Activated T-cell treated with anti-CD3 and anti-CD28 coated beads, Interleukin-2, amount 50 U/mL, for 4 hours (primary cell): Measurements from ENCODE around the gene PCBP3. TPM values are rescaled to one million over a fixed set of nuclear protein-coding genes. Genes with fewer than 3 reads are reported as not detected.

ENCODE experiments used
- ATAC-seq, 2 donors: fragments of 200-7000 bp; cut with Tn5 transposase; one replicate each; pipeline ENCODE4 v1.10.0; 2021
- DNase-seq: peaks from one replicate; pipeline ENCODE4 v3.0.0-alpha.2; 2020
- H3K27me3 Mint-ChIP-seq: one replicate; pipeline ENCODE4 v1.8.0; 2021; ENCODE audit warnings: low read depth, mixed read lengths
- H3K36me3 Mint-ChIP-seq: one replicate; pipeline ENCODE4 v1.8.0; 2022; ENCODE audit warnings: mixed read lengths; ENCODE audit not compliant: insufficient read depth
- H3K4me1 Mint-ChIP-seq: one replicate; pipeline ENCODE4 v1.8.0; 2021; ENCODE audit warnings: low read depth, mixed read lengths
- H3K4me3 Mint-ChIP-seq: one replicate; pipeline ENCODE4 v1.8.0; 2021; ENCODE audit warnings: mild to moderate bottlenecking, moderate library complexity, mixed read lengths
- H3K9me3 Mint-ChIP-seq: one replicate; pipeline ENCODE4 v1.8.0; 2021; ENCODE audit warnings: mixed read lengths
- total RNA-seq, 3 donors: library from RNA; stranded (reverse); gene quantifications; one replicate each; pipeline ENCODE4 v1.2.1, GENCODE V29; 2021

The PCBP3 gene
- total RNA-seq, 3 donors from 2014 or later: 2.7 to 5.7 (median 4.8) TPM

GRCh38 chr21:45788637-45789506 lies 145.3 kb downstream of the PCBP3 start:
- no peak for DNase-seq
- H3K9me3 Mint-ChIP-seq: no peaks in the 10 kb centered on the region
- ATAC-seq: peak in 1 of 2 donors; percentile 23

GRCh38 chr21:45790427-45790826 lies 146.9 kb downstream of the PCBP3 start:
- Mint-ChIP-seq H3K4me1 (no peaks in the 10 kb centered on the region), H3K36me3 (peaks cover 3% of the 10 kb centered on the region), H3K9me3 (no peaks in the 10 kb centered on the region), H3K4me3 (no peak overlapping the region), H3K27me3 (peaks cover 5% of the 10 kb centered on the region)
- ATAC-seq (no peak), DNase-seq (no peak)

More at GRCh38 chr21:45788637-45789506, 145.3 kb downstream of the PCBP3 start:
- H3K4me3 Mint-ChIP-seq: no peak overlapping the region
- H3K36me3 Mint-ChIP-seq: peaks cover 3% of the 10 kb centered on the region
- H3K4me1 Mint-ChIP-seq: no peaks in the 10 kb centered on the region
- H3K27me3 Mint-ChIP-seq: peaks cover 5% of the 10 kb centered on the region

GRCh38 chr21:45791562-45792418 lies 148.3 kb downstream of the PCBP3 start:
- H3K4me3 Mint-ChIP-seq: no peak overlapping the region
- DNase-seq (no peak), ATAC-seq (no peak)
- no peaks in the 10 kb centered on the region for H3K9me3 Mint-ChIP-seq
- peaks cover 5% of the 10 kb centered on the region for H3K27me3 Mint-ChIP-seq
- H3K36me3 Mint-ChIP-seq: peaks cover 3% of the 10 kb centered on the region
- no peaks in the 10 kb centered on the region for H3K4me1 Mint-ChIP-seq

GRCh38 chr21:45792682-45793383 lies 149.3 kb downstream of the PCBP3 start:
- peaks cover 3% of the 10 kb centered on the region for H3K36me3 Mint-ChIP-seq

GRCh38 chr21:45794027-45794426 lies 150.5 kb downstream of the PCBP3 start:
- Mint-ChIP-seq H3K4me1 (no peaks in the 10 kb centered on the region), H3K27me3 (peaks cover 2% of the 10 kb centered on the region), H3K4me3 (no peak overlapping the region), H3K9me3 (no peaks in the 10 kb centered on the region), H3K36me3 (peaks cover 3% of the 10 kb centered on the region)
- ATAC-seq (no peak), DNase-seq (no peak)

More at GRCh38 chr21:45792682-45793383, 149.3 kb downstream of the PCBP3 start:
- Mint-ChIP-seq H3K27me3 (peaks cover 2% of the 10 kb centered on the region), H3K9me3 (no peaks in the 10 kb centered on the region), H3K4me1 (no peaks in the 10 kb centered on the region), H3K4me3 (no peak overlapping the region)
- DNase-seq (no peak), ATAC-seq (no peak)

GRCh38 chr21:45796003-45796402 lies 152.5 kb downstream of the PCBP3 start:
- Mint-ChIP-seq H3K4me3 (no peak overlapping the region), H3K9me3 (no peaks in the 10 kb centered on the region), H3K27me3 (no peaks in the 10 kb centered on the region), H3K4me1 (no peaks in the 10 kb centered on the region), H3K36me3 (no peaks in the 10 kb centered on the region)
- no peak for DNase-seq
- ATAC-seq: no peak

GRCh38 chr21:45797338-45797737 lies 153.8 kb downstream of the PCBP3 start:
- ATAC-seq: no peak
- no peaks in the 10 kb centered on the region for H3K36me3 Mint-ChIP-seq
- H3K9me3 Mint-ChIP-seq: no peaks in the 10 kb centered on the region
- H3K27me3 Mint-ChIP-seq: no peaks in the 10 kb centered on the region
- no peak overlapping the region for H3K4me3 Mint-ChIP-seq
- H3K4me1 Mint-ChIP-seq: no peaks in the 10 kb centered on the region
- no peak for DNase-seq

- H3K27me3 Mint-ChIP-seq: no peaks in the 10 kb centered on the region
- no peaks in the 10 kb centered on the region for H3K36me3 Mint-ChIP-seq
- no peaks in the 10 kb centered on the region for H3K9me3 Mint-ChIP-seq
- no peak for DNase-seq
- H3K4me1 Mint-ChIP-seq: no peaks in the 10 kb centered on the region
- no peak for ATAC-seq
- H3K4me3 Mint-ChIP-seq: no peak overlapping the region
Measured at GRCh38 chr21:45799765-45800338, 156.3 kb downstream of the PCBP3 start.

GRCh38 chr21:45800339-45801080 lies 157.0 kb downstream of the PCBP3 start:
- ATAC-seq (no peak), DNase-seq (no peak)
- H3K4me3 Mint-ChIP-seq: no peak overlapping the region
- H3K4me1 Mint-ChIP-seq: no peaks in the 10 kb centered on the region
- H3K27me3 Mint-ChIP-seq: no peaks in the 10 kb centered on the region
- no peaks in the 10 kb centered on the region for H3K9me3 Mint-ChIP-seq
- H3K36me3 Mint-ChIP-seq: no peaks in the 10 kb centered on the region

GRCh38 chr21:45801129-45801964 lies 157.8 kb downstream of the PCBP3 start:
- DNase-seq (no peak), ATAC-seq (no peak)
- Mint-ChIP-seq H3K9me3 (no peaks in the 10 kb centered on the region), H3K27me3 (no peaks in the 10 kb centered on the region), H3K4me3 (no peak overlapping the region), H3K4me1 (no peaks in the 10 kb centered on the region), H3K36me3 (no peaks in the 10 kb centered on the region)

GRCh38 chr21:45801989-45802388 lies 158.5 kb downstream of the PCBP3 start:
- no peak for ATAC-seq
- H3K4me3 Mint-ChIP-seq: no peak overlapping the region
- no peaks in the 10 kb centered on the region for H3K27me3 Mint-ChIP-seq
- no peaks in the 10 kb centered on the region for H3K36me3 Mint-ChIP-seq
- H3K4me1 Mint-ChIP-seq: no peaks in the 10 kb centered on the region
- DNase-seq: no peak
- no peaks in the 10 kb centered on the region for H3K9me3 Mint-ChIP-seq

- H3K36me3 Mint-ChIP-seq: no peaks in the 10 kb centered on the region
- H3K9me3 Mint-ChIP-seq: no peaks in the 10 kb centered on the region
- DNase-seq (no peak), ATAC-seq (no peak)
- H3K4me1 Mint-ChIP-seq: no peaks in the 10 kb centered on the region
- H3K4me3 Mint-ChIP-seq: no peak overlapping the region
- H3K27me3 Mint-ChIP-seq: no peaks in the 10 kb centered on the region
Measured at GRCh38 chr21:45802425-45802824, 158.9 kb downstream of the PCBP3 start.
